H9 (cell line): ENCODE measurements around the gene PAMR1. TPM values are rescaled to one million over a fixed set of nuclear protein-coding genes. Genes with fewer than 3 reads are reported as not detected.

Source experiments
- DNase-seq: peaks from one replicate; pipeline ENCODE4 v3.0.0-alpha.2; 2017
- H2AFZ ChIP-seq: one replicate; pipeline ENCODE4 v1.6.1; 2013; ENCODE audit warnings: mild to moderate bottlenecking, low read length, control low read depth, moderate library complexity
- H2AK5ac ChIP-seq: 2 replicates; pipeline ENCODE4 v1.6.1; 2013; ENCODE audit warnings: low read length, control low read depth, mixed read lengths; ENCODE audit not compliant: insufficient read length
- H2BK120ac ChIP-seq: one replicate; pipeline ENCODE4 v1.6.1; 2013; ENCODE audit warnings: low read depth, mild to moderate bottlenecking, low read length, control low read depth, inconsistent platforms; ENCODE audit not compliant: poor library complexity, severe bottlenecking
- H2BK12ac ChIP-seq: 2 replicates; pipeline ENCODE4 v1.6.1; 2013; ENCODE audit warnings: low read length, control low read depth, mixed read lengths, low read depth; ENCODE audit not compliant: insufficient read length
- H2BK15ac ChIP-seq: 2 replicates; pipeline ENCODE4 v1.6.1; 2013; ENCODE audit warnings: low read depth, low read length, control low read depth
- H2BK20ac ChIP-seq: one replicate; pipeline ENCODE4 v1.6.1; 2013; ENCODE audit warnings: low read depth, mild to moderate bottlenecking, low read length, control low read depth, inconsistent platforms; ENCODE audit not compliant: poor library complexity, severe bottlenecking
- H2BK5ac ChIP-seq: 2 replicates; pipeline ENCODE4 v1.6.1; 2013; ENCODE audit warnings: low read length, control low read depth, mixed read lengths; ENCODE audit not compliant: insufficient read length
- H3K14ac ChIP-seq: 2 replicates; pipeline ENCODE4 v1.6.1; 2013; ENCODE audit warnings: low read length, control low read depth; ENCODE audit not compliant: insufficient read depth
- H3K18ac ChIP-seq: 2 replicates; pipeline ENCODE4 v1.6.1; 2013; ENCODE audit warnings: low read depth, mild to moderate bottlenecking, mixed read lengths, low read length, control low read depth; ENCODE audit not compliant: insufficient read length
- H3K23ac ChIP-seq: 2 replicates; pipeline ENCODE4 v1.6.1; 2013; ENCODE audit warnings: low read length, control low read depth, mixed read lengths, low read depth; ENCODE audit not compliant: insufficient read length
- H3K23me2 ChIP-seq: 2 replicates; pipeline ENCODE4 v1.6.1; 2013; ENCODE audit warnings: low read depth, mild to moderate bottlenecking, mixed read lengths, low read length, control low read depth; ENCODE audit not compliant: insufficient read length, poor library complexity, severe bottlenecking
- H3K27ac ChIP-seq: 2 replicates; pipeline ENCODE4 v1.5.1; 2013; ENCODE audit warnings: low read length, control low read depth, mixed read lengths, low read depth; ENCODE audit not compliant: insufficient read length
- H3K27me3 ChIP-seq: 2 replicates; pipeline ENCODE4 v1.6.1; 2013; ENCODE audit warnings: low read length, control low read depth, inconsistent platforms; ENCODE audit not compliant: insufficient read depth
- H3K4ac ChIP-seq: 2 replicates; pipeline ENCODE4 v1.6.1; 2013; ENCODE audit warnings: low read depth, mild to moderate bottlenecking, control low read depth, inconsistent platforms, low read length, moderate library complexity
- H3K4me1 ChIP-seq: 2 replicates; pipeline ENCODE4 v1.6.1; 2013; ENCODE audit warnings: low read length, control low read depth, inconsistent platforms; ENCODE audit not compliant: insufficient read depth
- H3K4me2 ChIP-seq: 2 replicates; pipeline ENCODE4 v1.6.1; 2013; ENCODE audit warnings: low read length, control low read depth, mixed read lengths; ENCODE audit not compliant: insufficient read length, insufficient read depth
- H3K56ac ChIP-seq: 2 replicates; pipeline ENCODE4 v1.6.1; 2013; ENCODE audit warnings: low read depth, mild to moderate bottlenecking, mixed read lengths, low read length, control low read depth; ENCODE audit not compliant: insufficient read length
- H3K79me1 ChIP-seq: 2 replicates; pipeline ENCODE4 v1.6.1; 2013; ENCODE audit warnings: low read depth, mild to moderate bottlenecking, moderate library complexity, low read length, control low read depth, inconsistent platforms; ENCODE audit not compliant: insufficient read depth, poor library complexity, severe bottlenecking
- H3K79me2 ChIP-seq: 2 replicates; pipeline ENCODE4 v1.6.1; 2013; ENCODE audit warnings: low read length, control low read depth, inconsistent platforms; ENCODE audit not compliant: insufficient read depth
- H3K9ac ChIP-seq: 2 replicates; pipeline ENCODE4 v1.6.1; 2013; ENCODE audit warnings: low read length, control low read depth, mixed read lengths; ENCODE audit not compliant: insufficient read length; ENCODE audit errors: extremely low read depth
- H3K9me3 ChIP-seq: one replicate; pipeline ENCODE4 v1.6.1; 2013; ENCODE audit warnings: low read depth, low read length, inconsistent platforms; ENCODE audit not compliant: control insufficient read depth
- H3T11ph ChIP-seq: one replicate; pipeline ENCODE4 v1.6.1; 2013; ENCODE audit warnings: mild to moderate bottlenecking, low read length, control low read depth, inconsistent platforms
- H4K20me1 ChIP-seq: one replicate; pipeline ENCODE4 v1.6.1; 2013; ENCODE audit not compliant: control insufficient read depth, insufficient read length, insufficient read depth
- H4K5ac ChIP-seq: 2 replicates; pipeline ENCODE4 v1.6.1; 2013; ENCODE audit warnings: low read depth, mild to moderate bottlenecking, mixed read lengths, low read length, control low read depth; ENCODE audit not compliant: insufficient read length
- H4K8ac ChIP-seq: replicated peaks from 2 replicates; pipeline ENCODE4 v1.6.1; 2013; ENCODE audit warnings: low read length, control low read depth, mixed read lengths, low read depth; ENCODE audit not compliant: insufficient read length
- H4K91ac ChIP-seq: 2 replicates; pipeline ENCODE4 v1.6.1; 2013; ENCODE audit warnings: low read depth, mild to moderate bottlenecking, moderate library complexity, mixed read lengths, low read length, control low read depth; ENCODE audit not compliant: insufficient read length
- H3K27ac Mint-ChIP-seq, 3 experiments: 2 replicates in 2 of 3; 3 replicates in 1 of 3; pipeline ENCODE4 v1.8.0; 2020 to 2021; ENCODE audit warnings: mixed read lengths in 3 of 3, mild to moderate bottlenecking in 1 of 3, moderate library complexity in 1 of 3
- H3K27me3 Mint-ChIP-seq: 2 replicates; pipeline ENCODE4 v1.8.0; 2021; ENCODE audit warnings: low read depth, mild to moderate bottlenecking, moderate library complexity, mixed read lengths
- H3K36me3 Mint-ChIP-seq, 3 experiments: 2 replicates in 2 of 3; 3 replicates in 1 of 3; pipeline ENCODE4 v1.8.0; 2020 to 2021; ENCODE audit warnings: low read depth in 3 of 3, mixed read lengths in 3 of 3; ENCODE audit not compliant: insufficient read depth in 1 of 3
- H3K4me1 Mint-ChIP-seq, 2 experiments: 2 replicates each; pipeline ENCODE4 v1.8.0; 2020; ENCODE audit warnings: mixed read lengths in 2 of 2
- H3K4me3 Mint-ChIP-seq, 2 experiments: 2 replicates in 1 of 2; 3 replicates in 1 of 2; pipeline ENCODE4 v1.8.0; 2020 to 2021; ENCODE audit warnings: mild to moderate bottlenecking in 2 of 2, mixed read lengths in 2 of 2, moderate library complexity in 1 of 2
- H3K9me3 Mint-ChIP-seq, 2 experiments: 2 replicates in 1 of 2; 3 replicates in 1 of 2; pipeline ENCODE4 v1.8.0; 2020; ENCODE audit warnings: mild to moderate bottlenecking in 2 of 2, mixed read lengths in 2 of 2, moderate library complexity in 1 of 2
- WGBS: extraction: QIAGEN DNeasy Blood & Tissue Kit; methylation state at CpG from one replicate; pipeline ENCODE4 v1.1.7; 2013; ENCODE audit warnings: missing lambda C conversion rate, low lambda C conversion rate, mixed read lengths; ENCODE audit not compliant: insufficient read length; ENCODE audit errors: extremely low coverage; 5-methylcytosine and 5-hydroxymethylcytosine counted together
- total RNA-seq: library from RNA; stranded (reverse); gene quantifications from 2 replicates; pipeline ENCODE4 v1.2.1, GENCODE V29; 2021
- TF ChIP-seq, protein P1 (sequence below): fragments of 200-600 bp; sonication (generic); conservative IDR thresholded peaks from 3 replicates; pipeline ENCODE4 v1.8.0; 2021; ENCODE audit warnings: antibody characterized with exemption, mild to moderate bottlenecking

PAMR1 gene
- total RNA-seq, 1 experiment from 2014 or later, result 2.4 TPM

GRCh38 chr11:35558513-35558912 lies 33.1 kb upstream of the PAMR1 start:
- H3K4me1 Mint-ChIP-seq, result peaks cover 23 to 27% of the 10 kb centered on the region in 2 experiments
- no peak overlapping the region for H3K27ac Mint-ChIP-seq
- Histone ChIP-seq H4K20me1 (no peaks in the 10 kb centered on the region), H2AFZ (no peak overlapping the region), H4K5ac (no peak overlapping the region), H3K79me2 (no peaks in the 10 kb centered on the region), H3K9ac (no peak overlapping the region), H2BK12ac (no peak overlapping the region), H3K23me2 (no peaks in the 10 kb centered on the region), H3K4me2 (no peak overlapping the region), H3K79me1 (no peaks in the 10 kb centered on the region), H3T11ph (no peak overlapping the region), H2BK20ac (no peak overlapping the region), H3K14ac (no peak overlapping the region), H3K56ac (no peak overlapping the region), H4K91ac (no peak overlapping the region), H2BK5ac (no peak overlapping the region), H2AK5ac (no peak overlapping the region), H2BK15ac (no peak overlapping the region), H2BK120ac (no peak overlapping the region), H3K9me3 (no peaks in the 10 kb centered on the region), H3K4ac (no peak overlapping the region), H3K18ac (no peak overlapping the region), H3K27me3 (no peaks in the 10 kb centered on the region), H3K27ac (no peak overlapping the region), H3K4me1 (peaks cover 8% of the 10 kb centered on the region; the same call in 1 of the 2 replicates), H4K8ac (no peak overlapping the region), H3K23ac (no peak overlapping the region)
- H3K27me3 Mint-ChIP-seq, result peaks cover 1% of the 10 kb centered on the region; the same call in 1 of the 2 replicates
- DNase-seq, result no peak
- TF ChIP-seq, protein P1, sequence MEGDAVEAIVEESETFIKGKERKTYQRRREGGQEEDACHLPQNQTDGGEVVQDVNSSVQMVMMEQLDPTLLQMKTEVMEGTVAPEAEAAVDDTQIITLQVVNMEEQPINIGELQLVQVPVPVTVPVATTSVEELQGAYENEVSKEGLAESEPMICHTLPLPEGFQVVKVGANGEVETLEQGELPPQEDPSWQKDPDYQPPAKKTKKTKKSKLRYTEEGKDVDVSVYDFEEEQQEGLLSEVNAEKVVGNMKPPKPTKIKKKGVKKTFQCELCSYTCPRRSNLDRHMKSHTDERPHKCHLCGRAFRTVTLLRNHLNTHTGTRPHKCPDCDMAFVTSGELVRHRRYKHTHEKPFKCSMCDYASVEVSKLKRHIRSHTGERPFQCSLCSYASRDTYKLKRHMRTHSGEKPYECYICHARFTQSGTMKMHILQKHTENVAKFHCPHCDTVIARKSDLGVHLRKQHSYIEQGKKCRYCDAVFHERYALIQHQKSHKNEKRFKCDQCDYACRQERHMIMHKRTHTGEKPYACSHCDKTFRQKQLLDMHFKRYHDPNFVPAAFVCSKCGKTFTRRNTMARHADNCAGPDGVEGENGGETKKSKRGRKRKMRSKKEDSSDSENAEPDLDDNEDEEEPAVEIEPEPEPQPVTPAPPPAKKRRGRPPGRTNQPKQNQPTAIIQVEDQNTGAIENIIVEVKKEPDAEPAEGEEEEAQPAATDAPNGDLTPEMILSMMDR, result no peak
- whole genome bisulfite sequencing, result no CpG with 5 or more reads among the region's 3 CpGs
- H3K36me3 Mint-ChIP-seq, result no peaks in the 10 kb centered on the region; a peak in 1 of 7 replicates
- no peak overlapping the region for H3K4me3 Mint-ChIP-seq
- H3K9me3 Mint-ChIP-seq, result no peaks in the 10 kb centered on the region
